B cell (primary cell): ENCODE results near the gene IFNAR2. TPM values are rescaled to one million over a fixed set of nuclear protein-coding genes. Genes with fewer than 3 reads are reported as not detected.
A peak's percentile ranks its signal among the peaks of the same experiment; 100 is the strongest.
"Not testable (repeated sequence)": the region's sequence is repeated elsewhere in the genome, so short reads cannot be mapped to it uniquely, and the experiment has no call there.

Source experiments
- ATAC-seq: fragments of 200-7000 bp; cut with Tn5 transposase; one replicate; pipeline ENCODE4 v1.10.0; 2021; ENCODE audit warnings: low read depth, mild to moderate bottlenecking, moderate number of reproducible peaks, moderate library complexity
- CTCF ChIA-PET: fragments of 350-600 bp; sonication (Branson Sonifier 250); formaldehyde crosslinking; loops from one replicate; lab custom pipeline; 2021; ENCODE audit warnings: antibody characterized with exemption, inconsistent platforms; lab: Charles Lee
- POLR2A ChIA-PET: fragments of 350-600 bp; sonication (Branson Sonifier 250); formaldehyde crosslinking; loops from one replicate; lab custom pipeline; 2021; ENCODE audit warnings: antibody characterized with exemption; lab: Charles Lee
- DNase-seq: peaks from one replicate; pipeline ENCODE4 v3.0.0; 2013
- H2AFZ ChIP-seq: 2 replicates; pipeline ENCODE4 v1.6.1; 2012; ENCODE audit warnings: mild to moderate bottlenecking, low read depth, low read length; ENCODE audit not compliant: insufficient read depth, poor library complexity, severe bottlenecking
- H3K27ac ChIP-seq, 2 donors: 1 replicate in 1 of 2; 2 replicates in 1 of 2; pipeline ENCODE4 v1.5.1; 2012 to 2013; ENCODE audit warnings: low read length in 2 of 2, mild to moderate bottlenecking in 2 of 2, moderate library complexity in 1 of 2
- H3K27me3 ChIP-seq, 4 experiments: fragments of 200-600 bp in 1 of 4; sonication (generic) in 1 of 4; replicated peaks in 1 of 4; 1 replicate in 2 of 4; 2 replicates in 2 of 4; pipeline versions ENCODE4 v1.6.1 to v1.7.0; 2013 to 2016; ENCODE audit warnings: low read length in 3 of 4, mild to moderate bottlenecking in 2 of 4, mixed read lengths in 1 of 4, moderate library complexity in 1 of 4; ENCODE audit not compliant: insufficient read depth in 4 of 4, control insufficient read depth in 3 of 4; ENCODE audit errors: control extremely low read depth in 1 of 4
- H3K36me3 ChIP-seq, 2 experiments: replicated peaks in 1 of 2; 1 replicate in 1 of 2; 2 replicates in 1 of 2; pipeline versions ENCODE4 v1.6.1 to v1.7.1; 2013; ENCODE audit warnings: low read length in 1 of 2; ENCODE audit not compliant: insufficient read depth in 2 of 2, control insufficient read depth in 1 of 2; ENCODE audit errors: control extremely low read depth in 1 of 2, extremely low read depth in 1 of 2
- H3K4me1 ChIP-seq, 2 donors: fragments of 200-600 bp in 1 of 2; sonication (generic) in 1 of 2; 1 replicate in 1 of 2; 2 replicates in 1 of 2; pipeline versions ENCODE4 v1.5.1 to v1.6.1; 2013 to 2017; ENCODE audit warnings: low read length in 2 of 2; ENCODE audit not compliant: control insufficient read depth in 2 of 2, insufficient read depth in 2 of 2
- H3K4me2 ChIP-seq: replicated peaks from 2 replicates; pipeline ENCODE3; 2012; ENCODE audit warnings: mild to moderate bottlenecking, low read depth, low read length; ENCODE audit not compliant: poor library complexity, severe bottlenecking
- H3K4me3 ChIP-seq, 5 experiments: fragments of 200-600 bp in 1 of 5; sonication (generic) in 1 of 5; 1 replicate in 3 of 5; 2 replicates in 2 of 5; pipeline versions ENCODE4 v1.5.1 to v1.7.0; 2011 to 2016; ENCODE audit warnings: low read length in 4 of 5, mild to moderate bottlenecking in 4 of 5, low read depth in 2 of 5, control low read depth in 1 of 5, moderate library complexity in 1 of 5; ENCODE audit not compliant: insufficient read depth in 1 of 5; ENCODE audit errors: control extremely low read depth in 1 of 5, extremely low read depth in 1 of 5
- H3K79me2 ChIP-seq: fragments of 200-600 bp; sonication (generic); one replicate; pipeline ENCODE4 v1.6.0; 2016; ENCODE audit warnings: low read length; ENCODE audit not compliant: control insufficient read depth, insufficient read depth
- H3K9ac ChIP-seq: fragments of 200-600 bp; sonication (generic); 2 replicates; pipeline ENCODE4 v1.6.1; 2017; ENCODE audit warnings: mild to moderate bottlenecking, low read length, moderate library complexity
- H3K9me3 ChIP-seq, 3 donors: one replicate each; pipeline versions ENCODE4 v1.6.1 to v1.7.1; 2013; ENCODE audit warnings: low read length in 2 of 3; ENCODE audit not compliant: control insufficient read depth in 2 of 3, insufficient read depth in 1 of 3; ENCODE audit errors: control extremely low read depth in 1 of 3
- H4K20me1 ChIP-seq: 2 replicates; pipeline ENCODE4 v1.6.0; 2012; ENCODE audit warnings: mild to moderate bottlenecking, low read length; ENCODE audit not compliant: insufficient read depth, control insufficient read depth, poor library complexity, severe bottlenecking
- H3K27ac Mint-ChIP-seq: one replicate; pipeline ENCODE4 v1.8.0; 2021; ENCODE audit warnings: mixed read lengths
- H3K27me3 Mint-ChIP-seq: one replicate; pipeline ENCODE4 v1.8.0; 2021; ENCODE audit warnings: mixed read lengths
- H3K4me1 Mint-ChIP-seq: one replicate; pipeline ENCODE4 v1.8.0; 2021; ENCODE audit warnings: mixed read lengths
- H3K4me3 Mint-ChIP-seq: one replicate; pipeline ENCODE4 v1.8.0; 2021; ENCODE audit warnings: mixed read lengths
- H3K9me3 Mint-ChIP-seq: one replicate; pipeline ENCODE4 v1.8.0; 2022; ENCODE audit warnings: mixed read lengths; ENCODE audit not compliant: insufficient read depth
- EZH2 ChIP-seq: IDR thresholded peaks from 2 replicates; pipeline ENCODE4 v1.6.1; 2012; ENCODE audit warnings: borderline replicate concordance, low read depth, mild to moderate bottlenecking, moderate library complexity, low read length; ENCODE audit not compliant: insufficient read depth, poor library complexity, severe bottlenecking
- WGBS: methylation state at CpG from one replicate; pipeline ENCODE4 v1.1.5; 2013; ENCODE audit warnings: missing lambda C conversion rate; ENCODE audit not compliant: insufficient coverage; 5-methylcytosine and 5-hydroxymethylcytosine counted together
- intact Hi-C: fragments of 100-400 bp; cut with micrococcal nuclease; formaldehyde crosslinking; loops from one replicate; pipeline ENCODE4 v1.10.0; 2022
- polyA plus RNA-seq: library from polyadenylated mRNA; depleted of rRNA; stranded (reverse); fragments of >200 nt; gene quantifications from 2 replicates; pipeline ENCODE4 v1.2.3, GENCODE V29; 2012
- total RNA-seq, 2 donors: library from RNA; stranded (reverse); fragments of 120-200 nt in 1 of 2; gene quantifications; 1 replicate in 1 of 2; 2 replicates in 1 of 2; pipeline versions ENCODE4 v1.2.3 to v1.2.4, GENCODE V29; 2013 to 2022
- TF ChIP-seq, protein P1 (sequence below): fragments of 200-600 bp; IDR thresholded peaks from one replicate; pipeline ENCODE4 v1.8.0; 2022; ENCODE audit warnings: antibody characterized with exemption, mild to moderate bottlenecking

The IFNAR2 gene
- total and polyA plus RNA-seq, 2 donors (not counting 1 experiment from before 2014, with no cell fraction given), result 33.0 to 45.0 TPM

DNA sequence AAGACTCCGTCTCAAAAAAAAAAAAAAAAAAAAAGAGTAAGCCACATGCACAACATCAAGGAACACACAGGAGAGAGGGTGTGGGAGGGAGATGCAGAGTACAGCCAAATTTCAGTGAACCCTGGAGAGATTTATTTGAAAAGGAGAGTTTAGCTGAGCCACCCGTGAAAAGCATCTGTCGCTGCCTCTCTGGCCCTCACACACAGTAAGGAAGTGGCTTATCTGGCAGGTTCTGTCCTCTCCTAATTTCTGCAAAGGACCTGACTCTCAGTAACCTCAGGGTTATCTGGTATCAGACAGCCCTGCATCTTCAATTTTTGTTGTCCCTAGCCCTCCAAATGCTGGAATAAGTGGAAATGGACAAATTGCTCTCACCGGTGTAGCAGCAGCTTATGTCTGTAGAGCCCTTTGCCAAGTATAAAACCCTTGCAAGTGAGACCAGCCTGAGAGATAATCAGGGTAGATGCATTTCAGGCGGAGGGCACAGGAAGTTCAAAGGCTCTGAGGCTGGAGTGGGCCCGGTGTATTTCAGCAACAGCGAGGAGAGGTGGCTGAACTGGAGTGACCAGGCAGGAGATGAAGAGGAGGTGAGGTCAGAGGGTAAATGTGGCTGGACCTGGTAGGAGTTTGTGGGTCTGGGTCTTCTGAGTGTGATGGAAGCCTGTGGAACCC lies 19.7 kb downstream of the IFNAR2 start:
- H3K27me3 ChIP-seq, result no peaks in the 10 kb centered on the region
- ATAC-seq (no peak), DNase-seq (no peak)
- no peak for TF ChIP-seq EZH2
- TF ChIP-seq, protein P1, sequence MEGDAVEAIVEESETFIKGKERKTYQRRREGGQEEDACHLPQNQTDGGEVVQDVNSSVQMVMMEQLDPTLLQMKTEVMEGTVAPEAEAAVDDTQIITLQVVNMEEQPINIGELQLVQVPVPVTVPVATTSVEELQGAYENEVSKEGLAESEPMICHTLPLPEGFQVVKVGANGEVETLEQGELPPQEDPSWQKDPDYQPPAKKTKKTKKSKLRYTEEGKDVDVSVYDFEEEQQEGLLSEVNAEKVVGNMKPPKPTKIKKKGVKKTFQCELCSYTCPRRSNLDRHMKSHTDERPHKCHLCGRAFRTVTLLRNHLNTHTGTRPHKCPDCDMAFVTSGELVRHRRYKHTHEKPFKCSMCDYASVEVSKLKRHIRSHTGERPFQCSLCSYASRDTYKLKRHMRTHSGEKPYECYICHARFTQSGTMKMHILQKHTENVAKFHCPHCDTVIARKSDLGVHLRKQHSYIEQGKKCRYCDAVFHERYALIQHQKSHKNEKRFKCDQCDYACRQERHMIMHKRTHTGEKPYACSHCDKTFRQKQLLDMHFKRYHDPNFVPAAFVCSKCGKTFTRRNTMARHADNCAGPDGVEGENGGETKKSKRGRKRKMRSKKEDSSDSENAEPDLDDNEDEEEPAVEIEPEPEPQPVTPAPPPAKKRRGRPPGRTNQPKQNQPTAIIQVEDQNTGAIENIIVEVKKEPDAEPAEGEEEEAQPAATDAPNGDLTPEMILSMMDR, result no peak
- WGBS, result 76% methylated on average over 4 of the region's 7 CpGs
- H3K27ac ChIP-seq, result no peak overlapping the region
- ChIA-PET POLR2A (no interaction called here), CTCF (interaction anchor here (0.9 kb wide), 1 partner anchor 8 kb away, joined by 3 read pairs; no protein-coding TSS in a partner anchor)
- Mint-ChIP-seq H3K4me3 (no peak overlapping the region), H3K27ac (peak overlapping the region; percentile 65), H3K4me1 (peaks cover 14% of the 10 kb centered on the region), H3K9me3 (no peaks in the 10 kb centered on the region), H3K27me3 (no peaks in the 10 kb centered on the region)
- peaks cover under 1 to 6% of the 10 kb centered on the region in 2 donors for H3K4me1 ChIP-seq
- peaks cover 30 to 92% of the 10 kb centered on the region in 2 experiments for H3K36me3 ChIP-seq
- intact Hi-C loops, result no loop called here
- no peak overlapping the region for H3K9ac ChIP-seq
- no peak overlapping the region for H3K4me3 ChIP-seq
- peaks cover 8% of the 10 kb centered on the region for H4K20me1 ChIP-seq
- H3K79me2 ChIP-seq, result peaks cover 24% of the 10 kb centered on the region
- no peaks in the 10 kb centered on the region for H3K9me3 ChIP-seq
- H3K4me2 ChIP-seq, result no peak overlapping the region
- H2AFZ ChIP-seq, result no peak overlapping the region

DNA sequence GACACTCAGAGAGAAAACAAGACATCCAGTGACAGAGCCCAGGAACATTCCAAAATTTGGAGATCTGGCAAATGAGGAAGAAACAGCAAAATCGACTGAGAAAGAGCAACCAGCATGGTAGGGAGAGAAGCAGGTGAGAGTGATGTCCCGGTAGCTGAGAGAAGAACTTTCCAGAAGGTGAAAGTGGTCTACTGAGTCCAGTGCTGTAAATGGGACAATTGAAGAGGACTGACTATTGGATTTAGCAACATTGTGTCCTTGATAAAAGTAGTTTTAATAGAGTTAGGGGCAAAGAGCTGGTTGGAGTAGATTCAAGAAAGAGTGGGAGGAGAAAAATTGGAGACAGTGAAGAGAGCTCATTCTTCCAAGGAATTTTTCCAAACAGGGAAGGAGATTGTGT lies 21.4 kb downstream of the IFNAR2 start:
- no peaks in the 10 kb centered on the region for H3K9me3 ChIP-seq
- H3K27ac ChIP-seq, result no peak overlapping the region
- no peak overlapping the region for H3K4me3 Mint-ChIP-seq
- intact Hi-C loops, result no loop called here
- ChIA-PET CTCF (interaction anchor here (1.0 to 1.4 kb wide), 2 partner anchors 15 to 193 kb away, joined by 3 read pairs; partner anchors contain the start of gene IL10RB), POLR2A (no interaction called here)
- ATAC-seq, result no peak
- 97% methylated on average over 2 of the region's 2 CpGs for whole genome bisulfite sequencing
- DNase-seq, result no peak
- no peaks in the 10 kb centered on the region for H3K27me3 ChIP-seq
- peaks cover 0 to 4% of the 10 kb centered on the region in 2 donors for H3K4me1 ChIP-seq
- no peak overlapping the region for H3K4me2 ChIP-seq
- peaks cover 12% of the 10 kb centered on the region for H3K4me1 Mint-ChIP-seq
- TF ChIP-seq EZH2, result no peak
- TF ChIP-seq, protein P1, result no peak
- H3K36me3 ChIP-seq, result peaks cover 34 to 94% of the 10 kb centered on the region in 2 experiments
- no peaks in the 10 kb centered on the region for H3K9me3 Mint-ChIP-seq
- H3K27me3 Mint-ChIP-seq, result no peaks in the 10 kb centered on the region
- peaks cover 15% of the 10 kb centered on the region for H4K20me1 ChIP-seq
- no peak overlapping the region for H2AFZ ChIP-seq
- peak overlapping the region; percentile 66 for H3K27ac Mint-ChIP-seq
- H3K4me3 ChIP-seq, result no peak overlapping the region
- H3K79me2 ChIP-seq, result peaks cover 22% of the 10 kb centered on the region
- no peak overlapping the region for H3K9ac ChIP-seq

DNA sequence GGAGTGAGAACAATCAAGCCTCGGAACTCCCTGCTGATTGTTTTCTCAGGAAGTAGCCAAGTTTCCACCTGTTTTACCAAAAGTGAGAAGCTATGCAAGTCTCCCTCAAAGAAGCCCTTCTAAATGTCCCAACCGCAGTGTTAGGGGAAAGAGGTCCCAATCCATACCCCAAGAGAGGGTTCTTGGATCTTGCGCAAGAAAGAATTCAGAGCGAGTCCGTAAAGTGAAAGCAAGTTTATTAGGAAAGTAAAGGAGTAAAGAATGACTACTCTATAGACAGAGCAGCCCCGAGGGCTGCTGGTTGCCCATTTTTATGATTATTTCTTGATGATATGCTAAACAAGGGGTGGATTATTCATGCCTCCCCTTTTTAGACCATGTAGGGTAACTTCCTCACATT lies 23.6 kb downstream of the IFNAR2 start:
- H4K20me1 ChIP-seq, result peaks cover 15% of the 10 kb centered on the region
- not testable (repeated sequence) for ATAC-seq, H3K4me1 Mint-ChIP-seq

More for the DNA sequence above, 23.6 kb downstream of the IFNAR2 start:
- intact Hi-C loops, H3K27ac ChIP-seq, DNase-seq, H3K27me3 Mint-ChIP-seq, H3K27ac Mint-ChIP-seq, H3K9ac ChIP-seq, POLR2A ChIA-PET, H3K4me1 ChIP-seq, H3K27me3 ChIP-seq, H3K4me3 Mint-ChIP-seq, H3K4me3 ChIP-seq, H3K4me2 ChIP-seq, H2AFZ ChIP-seq, H3K9me3 Mint-ChIP-seq: not testable (repeated sequence)
- CTCF ChIA-PET, result interaction anchor here (1.2 kb wide), 1 partner anchor 56 kb away, joined by 4 read pairs; no protein-coding TSS in a partner anchor
- no CpG with 5 or more reads among the region's 6 CpGs for WGBS
- H3K9me3 ChIP-seq, result peaks cover 0 to 14% (median 4%) of the 10 kb centered on the region in 3 donors
- H3K79me2 ChIP-seq, result peaks cover 16% of the 10 kb centered on the region
- peaks cover 35 to 94% of the 10 kb centered on the region in 2 experiments for H3K36me3 ChIP-seq
